ENCODE measurements around the gene ZNF426.
"Not testable (repeated sequence)": the region's sequence is repeated elsewhere in the genome, so short reads cannot be mapped to it uniquely, and the experiment has no call there.

The ZNF426 gene

DNA sequence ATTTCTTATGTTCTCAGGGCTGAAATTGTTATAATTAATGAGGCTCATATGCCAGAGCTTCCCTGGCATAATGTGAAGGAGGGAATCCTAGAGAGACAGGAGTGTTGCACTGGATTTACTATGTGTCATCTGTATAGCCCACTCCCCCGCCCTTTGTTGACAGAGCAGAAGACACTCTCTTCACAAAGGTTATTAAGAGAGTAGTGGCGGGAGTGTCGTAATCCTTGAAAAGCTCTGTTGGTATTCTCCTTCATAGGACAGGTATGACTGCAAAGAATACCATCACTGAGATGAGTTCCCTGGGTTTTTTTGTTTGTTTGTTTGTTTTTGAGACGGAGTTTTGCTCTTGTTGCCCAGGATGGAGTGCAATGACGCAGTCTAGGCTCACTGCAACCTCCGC, 31.8 kb upstream of the ZNF426 start:
- intact Hi-C loops (cut with DNase I; ENCODE audit: low total_unique reads) = loop anchor here (5.0 kb wide), 1 partner anchor 422 kb away; no protein-coding TSS in a partner anchor
- TF ChIP-seq, protein P1, sequence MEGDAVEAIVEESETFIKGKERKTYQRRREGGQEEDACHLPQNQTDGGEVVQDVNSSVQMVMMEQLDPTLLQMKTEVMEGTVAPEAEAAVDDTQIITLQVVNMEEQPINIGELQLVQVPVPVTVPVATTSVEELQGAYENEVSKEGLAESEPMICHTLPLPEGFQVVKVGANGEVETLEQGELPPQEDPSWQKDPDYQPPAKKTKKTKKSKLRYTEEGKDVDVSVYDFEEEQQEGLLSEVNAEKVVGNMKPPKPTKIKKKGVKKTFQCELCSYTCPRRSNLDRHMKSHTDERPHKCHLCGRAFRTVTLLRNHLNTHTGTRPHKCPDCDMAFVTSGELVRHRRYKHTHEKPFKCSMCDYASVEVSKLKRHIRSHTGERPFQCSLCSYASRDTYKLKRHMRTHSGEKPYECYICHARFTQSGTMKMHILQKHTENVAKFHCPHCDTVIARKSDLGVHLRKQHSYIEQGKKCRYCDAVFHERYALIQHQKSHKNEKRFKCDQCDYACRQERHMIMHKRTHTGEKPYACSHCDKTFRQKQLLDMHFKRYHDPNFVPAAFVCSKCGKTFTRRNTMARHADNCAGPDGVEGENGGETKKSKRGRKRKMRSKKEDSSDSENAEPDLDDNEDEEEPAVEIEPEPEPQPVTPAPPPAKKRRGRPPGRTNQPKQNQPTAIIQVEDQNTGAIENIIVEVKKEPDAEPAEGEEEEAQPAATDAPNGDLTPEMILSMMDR (IDR thresholded peaks at IDR 0.05) = no peak
- H3K27ac ChIP-seq = no peak overlapping the region
- H3K4me3 ChIP-seq = no peak overlapping the region
- peaks cover 4 to 100% (median 96%) of the 10 kb centered on the region in 3 donors for H3K9me3 ChIP-seq
- H3K27me3 ChIP-seq = no peaks in the 10 kb centered on the region
- no peak for DNase-seq
- peaks cover 79 to 99% (median 95%) of the 10 kb centered on the region in 3 donors for H3K36me3 ChIP-seq
- H3K4me1 ChIP-seq = no peaks in the 10 kb centered on the region

DNA sequence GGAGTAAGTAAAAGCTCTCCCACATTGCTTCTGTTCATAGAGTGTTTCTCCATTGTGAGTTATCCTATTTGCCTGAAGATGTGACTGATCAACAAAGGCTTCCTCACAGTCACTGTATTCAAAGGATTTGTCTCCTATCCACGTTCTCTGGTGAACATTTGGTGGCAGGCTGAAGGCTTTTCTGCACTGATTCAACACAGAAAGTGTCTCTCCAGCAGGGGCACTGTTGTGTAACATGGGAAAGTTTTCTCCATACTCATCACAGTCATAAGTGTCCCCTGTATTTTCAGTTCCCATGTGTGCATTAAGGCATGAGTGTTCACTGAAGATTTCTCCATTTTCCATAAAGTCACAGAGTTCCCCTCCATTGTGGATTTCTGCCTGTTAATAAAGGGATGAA, 28.3 kb upstream of the ZNF426 start:
- no peak for DNase-seq
- Histone ChIP-seq H3K27me3 (no peaks in the 10 kb centered on the region), H3K27ac (no peak overlapping the region), H3K4me3 (no peak overlapping the region), H3K4me1 (no peaks in the 10 kb centered on the region), H3K9me3 (peaks cover 10 to 100% (median 95%) of the 10 kb centered on the region in 3 donors), H3K36me3 (peaks cover 95 to 99% (median 99%) of the 10 kb centered on the region in 3 donors)
- intact Hi-C loops (cut with DNase I; ENCODE audit: low total_unique reads) = no loop called here
- TF ChIP-seq, protein P1 (IDR thresholded peaks at IDR 0.05) = no peak

DNA sequence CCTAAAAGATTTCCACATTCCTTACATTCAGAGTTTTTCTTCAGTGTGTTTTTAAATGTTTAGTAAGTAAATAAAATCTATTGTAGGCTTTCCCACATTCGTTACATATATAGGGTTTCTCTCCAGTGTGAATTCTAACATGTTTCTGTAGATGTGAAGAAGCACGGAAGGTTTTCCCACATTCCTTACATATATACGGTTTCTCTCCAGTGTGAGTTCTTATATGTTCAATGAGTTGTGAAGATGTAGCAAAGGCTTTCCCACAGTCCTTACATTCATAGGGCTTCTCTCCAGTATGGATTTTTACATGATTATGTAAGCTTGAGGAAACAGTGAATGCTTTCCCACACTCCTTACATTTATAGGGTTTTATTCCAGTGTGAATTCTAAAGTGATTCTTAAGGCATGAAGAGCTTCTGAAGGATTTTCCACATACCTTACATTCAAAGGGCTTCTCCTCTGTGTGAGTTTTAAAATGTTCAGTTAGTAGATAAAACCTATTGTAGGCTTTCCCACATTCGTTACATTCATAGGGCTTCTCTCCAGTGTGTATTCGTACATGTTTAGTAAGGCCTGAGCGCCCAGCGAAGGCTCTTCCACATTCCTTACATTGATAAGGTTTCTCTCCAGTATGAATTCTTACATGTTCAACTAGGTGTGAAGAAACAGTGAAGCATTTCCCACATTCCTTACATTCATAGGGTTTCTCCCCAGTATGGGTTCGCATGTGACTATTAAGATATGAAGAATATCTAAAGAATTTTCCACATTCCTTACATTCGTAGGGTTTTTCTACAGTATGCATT, 27.7 kb upstream of the ZNF426 start:
- no peak for DNase-seq
- peaks cover 10 to 100% (median 95%) of the 10 kb centered on the region in 3 donors for H3K9me3 ChIP-seq

DNA sequence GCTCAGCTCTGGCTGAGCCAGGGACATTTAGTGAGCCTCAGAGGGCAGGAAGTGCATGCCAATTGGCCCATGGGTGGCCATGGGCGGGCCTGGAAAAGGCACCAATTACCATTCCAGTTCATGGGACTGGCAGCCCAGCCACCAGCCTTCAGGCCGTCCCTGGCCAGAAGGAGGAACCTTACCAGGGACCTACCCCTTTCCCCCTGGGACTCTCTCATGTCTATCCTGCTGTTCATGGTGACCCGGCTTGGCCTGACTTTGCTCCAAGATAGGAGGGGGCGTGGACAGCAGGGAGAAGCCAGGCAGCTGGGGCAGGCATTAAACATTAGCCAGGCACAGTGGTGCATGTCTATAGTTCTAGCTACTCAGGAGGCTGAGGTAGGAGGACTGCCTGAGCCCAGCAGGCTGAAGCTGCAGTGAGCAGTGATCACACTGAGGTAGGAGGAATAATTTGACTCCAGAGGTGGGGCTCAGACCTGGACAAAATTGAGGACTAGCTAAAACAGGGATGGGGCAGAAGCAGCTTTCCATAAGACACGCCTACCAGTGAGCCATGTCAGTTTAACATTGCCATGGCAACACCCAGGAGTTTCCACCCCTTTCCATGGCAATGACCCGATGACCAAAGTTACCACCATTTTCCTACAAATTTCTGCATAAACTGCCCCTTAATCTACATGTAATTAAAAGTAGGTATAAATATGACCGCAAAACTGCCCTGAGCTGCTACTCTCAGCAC, 14.3 kb upstream of the ZNF426 start:
- peaks cover 3 to 59% (median 17%) of the 10 kb centered on the region in 3 donors for H3K9me3 ChIP-seq
- no peak for DNase-seq
- intact Hi-C loops (cut with DNase I; ENCODE audit: low total_unique reads) = no loop called here
- H3K27me3 ChIP-seq = no peaks in the 10 kb centered on the region
- TF ChIP-seq, protein P1 (IDR thresholded peaks at IDR 0.05) = no peak
- no peak overlapping the region for H3K4me3 ChIP-seq
- no peak overlapping the region for H3K27ac ChIP-seq
- H3K4me1 ChIP-seq = no peaks in the 10 kb centered on the region
- peaks cover 0 to 5% (median 0%) of the 10 kb centered on the region in 3 donors for H3K36me3 ChIP-seq

More for the DNA sequence above, 27.7 kb upstream of the ZNF426 start:
- TF ChIP-seq, protein P1 (IDR thresholded peaks at IDR 0.05) = no peak
- Histone ChIP-seq H3K4me1 (no peaks in the 10 kb centered on the region), H3K27ac (no peak overlapping the region), H3K27me3 (no peaks in the 10 kb centered on the region), H3K4me3 (no peak overlapping the region), H3K36me3 (peaks cover 95 to 99% (median 99%) of the 10 kb centered on the region in 3 donors)
- intact Hi-C loops (cut with DNase I; ENCODE audit: low total_unique reads) = no loop called here

DNA sequence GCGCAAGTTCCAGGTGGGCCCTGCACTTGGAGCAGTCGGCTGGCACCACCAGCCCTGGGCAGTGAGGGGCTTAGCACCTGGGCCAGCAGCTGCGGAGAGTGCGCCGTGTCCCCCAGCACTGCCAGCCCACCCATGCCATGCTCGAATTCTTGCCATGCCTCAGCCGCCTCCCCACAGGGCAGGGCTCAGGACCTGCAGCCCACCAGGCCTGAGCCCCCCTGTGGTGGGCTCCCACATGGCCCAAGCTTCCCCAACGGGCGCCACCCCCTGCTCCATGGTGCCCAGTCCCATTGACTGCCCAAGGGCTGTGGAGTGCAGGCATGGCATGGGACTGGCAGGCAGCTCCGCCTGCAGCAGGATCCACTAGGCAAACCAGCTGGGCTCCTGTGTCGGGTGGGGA, 9.4 kb upstream of the ZNF426 start:
- H3K4me3 ChIP-seq = no peak overlapping the region
- H3K27me3 ChIP-seq = no peaks in the 10 kb centered on the region
- no peaks in the 10 kb centered on the region for H3K4me1 ChIP-seq
- TF ChIP-seq, protein P1 (IDR thresholded peaks at IDR 0.05) = no peak
- intact Hi-C loops (cut with DNase I; ENCODE audit: low total_unique reads) = no loop called here
- H3K9me3 ChIP-seq = peaks cover 0 to 39% (median 12%) of the 10 kb centered on the region in 3 donors
- H3K36me3 ChIP-seq = no peaks in the 10 kb centered on the region
- DNase-seq = no peak
- H3K27ac ChIP-seq = no peak overlapping the region

DNA sequence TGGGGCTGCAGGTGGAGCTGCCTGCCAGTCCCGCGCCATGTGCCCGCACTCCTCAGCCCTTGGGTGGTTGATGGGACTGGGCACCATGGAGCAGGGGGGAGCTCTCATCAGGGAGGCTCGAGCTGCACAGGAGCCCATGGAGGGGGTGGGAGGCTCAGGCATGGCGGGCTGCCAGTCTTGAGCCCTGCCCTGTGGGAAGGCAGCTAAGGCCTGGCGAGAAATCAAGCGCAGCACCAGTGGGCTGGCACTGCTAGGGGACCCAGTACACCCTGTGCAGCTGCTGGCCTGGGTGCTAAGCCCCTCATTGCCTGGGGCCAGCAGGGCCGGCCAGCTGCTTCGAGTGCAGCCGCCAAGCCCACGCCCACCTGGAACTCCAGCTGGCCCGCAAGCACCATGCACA, 2.8 kb upstream of the ZNF426 start:
- not testable (repeated sequence) for DNase-seq

DNA sequence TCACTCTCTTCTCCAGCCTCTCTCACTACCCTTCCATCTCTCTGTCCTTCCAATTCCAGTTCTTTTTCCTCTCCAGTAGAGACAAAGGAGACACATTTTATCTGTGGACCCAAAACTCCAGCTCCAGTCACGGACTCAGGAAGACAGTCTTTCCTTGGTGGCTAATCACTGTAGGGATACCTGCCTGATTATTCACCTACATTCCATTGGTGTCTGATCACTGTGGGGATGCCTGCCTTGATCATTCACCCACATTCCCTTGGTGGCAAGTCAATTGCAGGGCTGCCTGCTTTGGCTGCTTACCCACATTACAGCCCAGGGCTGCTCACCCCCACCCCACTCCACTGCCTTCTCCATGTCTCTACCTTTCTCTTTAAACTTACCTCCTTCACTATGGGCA, 1.5 kb upstream of the ZNF426 start:
- H3K27ac ChIP-seq; intact Hi-C loops (cut with DNase I; ENCODE audit: low total_unique reads); DNase-seq; H3K4me3 ChIP-seq; H3K27me3 ChIP-seq: not testable (repeated sequence)
- H3K4me1 ChIP-seq = peaks cover 0 to 23% (median 3%) of the 10 kb centered on the region in 4 donors
- H3K9me3 ChIP-seq = peaks cover 0 to 13% (median 11%) of the 10 kb centered on the region in 3 donors
- peaks cover 19 to 23% (median 21%) of the 10 kb centered on the region in 3 donors for H3K36me3 ChIP-seq

More for the DNA sequence above, 2.8 kb upstream of the ZNF426 start:
- H3K27me3 ChIP-seq; H3K4me3 ChIP-seq; H3K36me3 ChIP-seq; intact Hi-C loops (cut with DNase I; ENCODE audit: low total_unique reads); H3K9me3 ChIP-seq; H3K27ac ChIP-seq: not testable (repeated sequence)
- peaks cover 0 to 23% (median 3%) of the 10 kb centered on the region in 4 donors for H3K4me1 ChIP-seq

DNA sequence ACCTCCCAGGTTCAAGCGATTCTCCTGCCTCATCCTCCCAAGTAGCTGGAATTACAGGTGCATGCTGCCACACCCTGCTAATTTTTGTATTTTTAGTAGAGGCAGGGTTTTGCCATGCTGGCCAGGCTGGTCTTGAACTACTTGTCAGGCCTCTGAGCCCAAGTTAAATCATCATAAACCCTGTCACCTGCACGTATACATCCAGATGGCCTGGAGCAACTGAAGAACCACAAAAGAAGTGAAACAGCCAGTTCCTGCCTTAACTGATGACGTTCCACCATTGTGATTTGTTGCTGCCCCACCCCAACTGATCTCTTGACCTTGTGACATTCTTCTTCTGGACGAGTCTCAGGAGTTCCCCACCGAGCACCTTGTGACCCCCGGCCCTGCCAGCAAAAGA, 756 bp upstream of the ZNF426 start:
- H3K27me3 ChIP-seq; DNase-seq; intact Hi-C loops (cut with DNase I; ENCODE audit: low total_unique reads): not testable (repeated sequence)
- Histone ChIP-seq H3K4me3 (peak overlapping the region; percentile 64 to 67), H3K4me1 (peaks cover 0 to 23% (median 3%) of the 10 kb centered on the region in 4 donors), H3K27ac (peak overlapping the region; percentile 83 to 88), H3K9me3 (peaks cover 0 to 16% (median 13%) of the 10 kb centered on the region in 3 donors), H3K36me3 (peaks cover 26 to 30% (median 28%) of the 10 kb centered on the region in 3 donors)

Data from tibial artery (tissue), 4 donors.